SK-N-SH (cell line): ENCODE results near the gene POLA1. TPM values are rescaled to one million over a fixed set of nuclear protein-coding genes. Genes with fewer than 3 reads are reported as not detected.
"Not testable (repeated sequence)": the region's sequence is repeated elsewhere in the genome, so short reads cannot be mapped to it uniquely, and the experiment has no call there.

Experiments used
- CTCF ChIA-PET: fragments of 300-600, 350-600 bp; formaldehyde crosslinking; extraction: SDS; loops from one replicate; lab custom pipeline; 2021; lab: Yijun Ruan, JAX
- POLR2A ChIA-PET: fragments of 350-600 bp; sonication (Branson Sonifier 250); formaldehyde crosslinking; extraction: SDS; loops from one replicate; lab custom pipeline; 2020; ENCODE audit warnings: antibody characterized with exemption, inconsistent platforms; lab: Yijun Ruan, JAX
- DNase-seq: peaks from one replicate; pipeline ENCODE4 v3.0.0; 2012
- H2AFZ ChIP-seq: fragments of 200-600 bp; sonication (generic); 2 replicates; pipeline ENCODE4 v1.8.1; 2016; ENCODE audit warnings: antibody characterized with exemption, mild to moderate bottlenecking, low read depth
- H3F3A ChIP-seq: fragments of 200-600 bp; sonication (generic); replicated peaks from 2 replicates; pipeline ENCODE3; 2016; ENCODE audit warnings: antibody characterized with exemption, mild to moderate bottlenecking; ENCODE audit not compliant: insufficient read depth
- H3K27ac ChIP-seq, 2 experiments: fragments of 200-500 bp in 1 of 2; fragments of 200-600 bp in 1 of 2; sonication (Bioruptor generic) in 1 of 2; sonication (generic), shearing (Covaris generic) in 1 of 2; 2 replicates each; pipeline versions ENCODE4 v1.5.1 to v1.6.1; 2014 to 2016; ENCODE audit warnings: low read depth in 2 of 2, inconsistent platforms in 1 of 2, low read length in 1 of 2, mild to moderate bottlenecking in 1 of 2, mixed read lengths in 1 of 2
- H3K27me3 ChIP-seq: fragments of 200-600 bp; sonication (generic), shearing (Covaris generic); 2 replicates; pipeline ENCODE4 v1.6.1; 2016; ENCODE audit warnings: mixed run types; ENCODE audit not compliant: insufficient read depth
- H3K36me3 ChIP-seq, 2 experiments: fragments of 200-500 bp in 1 of 2; fragments of 200-600 bp in 1 of 2; sonication (Bioruptor generic) in 1 of 2; sonication (generic) in 1 of 2; replicated peaks in 1 of 2; 2 replicates each; pipeline versions ENCODE3 to v1.5.1; 2014 to 2016; ENCODE audit warnings: low read length in 1 of 2, mild to moderate bottlenecking in 1 of 2; ENCODE audit not compliant: insufficient read depth in 2 of 2, control insufficient read depth in 1 of 2
- H3K4me1 ChIP-seq, 2 experiments: fragments of 200-500 bp in 1 of 2; fragments of 200-600 bp in 1 of 2; sonication (Bioruptor generic) in 1 of 2; sonication (generic), shearing (Covaris generic) in 1 of 2; 2 replicates each; pipeline versions ENCODE4 v1.5.1 to v1.6.1; 2014 to 2016; ENCODE audit warnings: low read depth in 1 of 2, low read length in 1 of 2, mixed run types in 1 of 2; ENCODE audit not compliant: insufficient read depth in 2 of 2, control insufficient read depth in 1 of 2
- H3K4me2 ChIP-seq: fragments of 200-600 bp; sonication (generic), shearing (Covaris generic); 2 replicates; pipeline ENCODE4 v1.6.1; 2017; ENCODE audit warnings: mixed run types
- H3K4me3 ChIP-seq, 2 experiments: fragments of 200-500 bp in 1 of 2; fragments of 200-600 bp in 1 of 2; sonication (Bioruptor generic) in 1 of 2; sonication (generic), shearing (Covaris generic) in 1 of 2; 2 replicates each; pipeline versions ENCODE4 v1.5.1 to v1.8.1; 2014 to 2016; ENCODE audit warnings: low read depth in 2 of 2, inconsistent platforms in 1 of 2, low read length in 1 of 2, mild to moderate bottlenecking in 1 of 2, mixed read lengths in 1 of 2, moderate library complexity in 1 of 2
- H3K79me2 ChIP-seq: fragments of 200-600 bp; sonication (generic); 2 replicates; pipeline ENCODE4 v1.8.1; 2017; ENCODE audit warnings: mild to moderate bottlenecking; ENCODE audit not compliant: insufficient read depth
- H3K9ac ChIP-seq: fragments of 200-600 bp; sonication (generic); 2 replicates; pipeline ENCODE4 v1.6.1; 2017; ENCODE audit warnings: mixed run types
- H3K9me2 ChIP-seq: fragments of 200-600 bp; sonication (generic); 2 replicates; pipeline ENCODE4 v1.6.1; 2017; ENCODE audit warnings: mixed run types
- H3K9me3 ChIP-seq: fragments of 200-600 bp; sonication (generic); 2 replicates; pipeline ENCODE4 v1.6.1; 2017; ENCODE audit warnings: mixed run types, mild to moderate bottlenecking, moderate library complexity
- H4K20me1 ChIP-seq: fragments of 200-600 bp; sonication (generic); 2 replicates; pipeline ENCODE4 v1.6.1; 2017; ENCODE audit warnings: mild to moderate bottlenecking, mixed run types; ENCODE audit not compliant: insufficient read depth
- CTCF ChIP-seq: fragments of 200-600 bp; sonication (generic); IDR thresholded peaks from 2 replicates; pipeline ENCODE4 v1.6.1; 2017; ENCODE audit warnings: antibody characterized with exemption, mild to moderate bottlenecking, moderate library complexity
- ELF1 ChIP-seq: IDR thresholded peaks from 2 replicates; pipeline ENCODE4 v1.4.0; 2012
- EZH2phosphoT487 ChIP-seq: fragments of 200-600 bp; sonication (generic); IDR thresholded peaks from 2 replicates; pipeline ENCODE4 v1.6.1; 2017; ENCODE audit warnings: low read depth, mixed run types, mild to moderate bottlenecking, antibody characterized with exemption, moderate library complexity, borderline replicate concordance
- GABPA ChIP-seq: IDR thresholded peaks from 2 replicates; pipeline ENCODE4 v1.4.0; 2012; ENCODE audit warnings: low read depth, mild to moderate bottlenecking
- JUND ChIP-seq: IDR thresholded peaks from 2 replicates; pipeline ENCODE4 v1.4.0; 2012
- MAX ChIP-seq: IDR thresholded peaks from 2 replicates; pipeline ENCODE4 v1.4.0; 2012; ENCODE audit warnings: low read depth
- MXI1 ChIP-seq: IDR thresholded peaks from 2 replicates; pipeline ENCODE4 v1.6.1; 2012; ENCODE audit warnings: mild to moderate bottlenecking, low read depth, low read length, improper control_type of control experiment
- NFIC ChIP-seq: IDR thresholded peaks from 2 replicates; pipeline ENCODE4 v1.4.0; 2012; ENCODE audit warnings: borderline replicate concordance
- NRF1 ChIP-seq: IDR thresholded peaks from 2 replicates; pipeline ENCODE4 v1.6.1; 2012; ENCODE audit warnings: low read depth, mild to moderate bottlenecking, low read length
- PBX3 ChIP-seq: IDR thresholded peaks from 2 replicates; pipeline ENCODE4; 2012
- RFX5 ChIP-seq: IDR thresholded peaks from 2 replicates; pipeline ENCODE4 v1.6.1; 2012; ENCODE audit warnings: mild to moderate bottlenecking, improper control_type of control experiment, low read length
- RXRA ChIP-seq: IDR thresholded peaks from 2 replicates; pipeline ENCODE4 v1.4.0; 2012; ENCODE audit warnings: low read depth, mild to moderate bottlenecking, borderline replicate concordance
- TEAD4 ChIP-seq: IDR thresholded peaks from 2 replicates; pipeline ENCODE4 v1.4.0; 2012; ENCODE audit warnings: mild to moderate bottlenecking, borderline replicate concordance; ENCODE audit not compliant: insufficient read depth
- YY1 ChIP-seq: IDR thresholded peaks from 2 replicates; pipeline ENCODE4 v1.4.0; 2012; ENCODE audit warnings: low read depth, mild to moderate bottlenecking
- WGBS: methylation state at CpG from one replicate; pipeline ENCODE4 v1.1.6; 2017; ENCODE audit warnings: low lambda C conversion rate; 5-methylcytosine and 5-hydroxymethylcytosine counted together
- polyA plus RNA-seq, 3 experiments: library from polyadenylated mRNA; depleted of rRNA; stranded (reverse); fragments of >200 nt; gene quantifications; 2 replicates each; pipeline ENCODE4 v1.2.3, GENCODE V29; 2012
- TF ChIP-seq, protein P1 (sequence below): fragments of 150-350 bp; IDR thresholded peaks from 2 replicates; pipeline ENCODE4 v1.6.1; 2016; ENCODE audit warnings: mild to moderate bottlenecking, low read depth, low read length
- TF ChIP-seq, protein P2 (sequence below): IDR thresholded peaks from 2 replicates; pipeline ENCODE4 v1.4.0; 2012; ENCODE audit warnings: low read depth, borderline replicate concordance

The POLA1 gene
- polyA plus RNA-seq, 1 of the 3 experiments (the other 2 are of a cell fraction) = 2.8 TPM

DNA sequence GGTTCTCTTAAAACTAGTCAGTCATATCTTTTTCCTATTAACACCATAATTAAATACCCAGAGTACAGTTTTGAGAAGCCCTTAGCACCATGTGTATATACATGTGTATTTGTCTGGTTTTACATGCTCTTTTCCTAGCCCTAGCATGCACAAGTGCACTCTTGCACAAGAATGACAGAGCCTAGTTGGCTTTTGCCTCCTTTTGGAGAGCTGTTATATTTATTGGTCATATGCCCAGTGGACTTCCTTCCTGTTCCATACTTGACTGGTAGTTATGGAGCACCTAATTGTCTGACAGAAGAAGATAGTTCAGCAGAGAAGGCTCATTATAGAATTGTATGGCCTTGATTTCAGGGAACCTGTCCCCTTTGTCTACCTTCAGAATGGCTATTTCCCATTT lies 166.4 kb downstream of the POLA1 start:
- no peak for DNase-seq
- H3K9me3 ChIP-seq = no peaks in the 10 kb centered on the region
- H3K27me3 ChIP-seq = no peaks in the 10 kb centered on the region
- H2AFZ ChIP-seq = no peak overlapping the region
- H3K9ac ChIP-seq = no peak overlapping the region
- TF ChIP-seq RXRA (no peak), YY1 (no peak), MXI1 (no peak), CTCF (no peak), JUND (no peak), MAX (no peak), ELF1 (no peak), NFIC (no peak)
- no peaks in the 10 kb centered on the region for H3K79me2 ChIP-seq
- H3K36me3 ChIP-seq = no peaks in the 10 kb centered on the region
- no peaks in the 10 kb centered on the region for H3K4me1 ChIP-seq
- H3K4me2 ChIP-seq = no peak overlapping the region
- H4K20me1 ChIP-seq = no peaks in the 10 kb centered on the region; the same call in 1 of the 2 replicates
- CTCF ChIA-PET = interaction anchor here (1.0 to 2.7 kb wide), 4 partner anchors 13 to 284 kb away, joined by 3 to 17 read pairs (median 4); no protein-coding TSS in a partner anchor
- POLR2A ChIA-PET = no interaction called here
- H3K9me2 ChIP-seq = no peaks in the 10 kb centered on the region
- H3F3A ChIP-seq = no peaks in the 10 kb centered on the region
- H3K4me3 ChIP-seq = no peak overlapping the region
- no peak overlapping the region for H3K27ac ChIP-seq

- TF ChIP-seq EZH2phosphoT487 = no peak
- no peak for TF ChIP-seq GABPA
- TF ChIP-seq PBX3 = no peak
- TF ChIP-seq YY1 = no peak
- no peak for TF ChIP-seq JUND
- TF ChIP-seq TEAD4 = no peak
- TF ChIP-seq, protein P1, sequence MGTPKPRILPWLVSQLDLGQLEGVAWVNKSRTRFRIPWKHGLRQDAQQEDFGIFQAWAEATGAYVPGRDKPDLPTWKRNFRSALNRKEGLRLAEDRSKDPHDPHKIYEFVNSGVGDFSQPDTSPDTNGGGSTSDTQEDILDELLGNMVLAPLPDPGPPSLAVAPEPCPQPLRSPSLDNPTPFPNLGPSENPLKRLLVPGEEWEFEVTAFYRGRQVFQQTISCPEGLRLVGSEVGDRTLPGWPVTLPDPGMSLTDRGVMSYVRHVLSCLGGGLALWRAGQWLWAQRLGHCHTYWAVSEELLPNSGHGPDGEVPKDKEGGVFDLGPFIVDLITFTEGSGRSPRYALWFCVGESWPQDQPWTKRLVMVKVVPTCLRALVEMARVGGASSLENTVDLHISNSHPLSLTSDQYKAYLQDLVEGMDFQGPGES = no peak
- no peak for TF ChIP-seq RXRA
- TF ChIP-seq, protein P2, sequence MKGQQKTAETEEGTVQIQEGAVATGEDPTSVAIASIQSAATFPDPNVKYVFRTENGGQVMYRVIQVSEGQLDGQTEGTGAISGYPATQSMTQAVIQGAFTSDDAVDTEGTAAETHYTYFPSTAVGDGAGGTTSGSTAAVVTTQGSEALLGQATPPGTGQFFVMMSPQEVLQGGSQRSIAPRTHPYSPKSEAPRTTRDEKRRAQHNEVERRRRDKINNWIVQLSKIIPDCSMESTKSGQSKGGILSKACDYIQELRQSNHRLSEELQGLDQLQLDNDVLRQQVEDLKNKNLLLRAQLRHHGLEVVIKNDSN = no peak
- no peak for TF ChIP-seq RFX5
- no peak for TF ChIP-seq NRF1
- TF ChIP-seq, all 33 proteins: peak for 0
- Histone ChIP-seq H3K9ac (no peak overlapping the region), H3K9me3 (no peaks in the 10 kb centered on the region), H3K27ac (no peak overlapping the region), H3K27me3 (no peaks in the 10 kb centered on the region), H3F3A (no peaks in the 10 kb centered on the region), H3K9me2 (no peaks in the 10 kb centered on the region), H3K36me3 (no peaks in the 10 kb centered on the region), H3K4me3 (no peak overlapping the region), H3K79me2 (no peaks in the 10 kb centered on the region), H2AFZ (peak overlapping the region; percentile 2; the same call in 1 of the 2 replicates), H3K4me2 (no peak overlapping the region), H4K20me1 (no peaks in the 10 kb centered on the region; the same call in 1 of the 2 replicates), H3K4me1 (no peaks in the 10 kb centered on the region)
- no peak for DNase-seq
- CTCF ChIA-PET = interaction anchor here (0.9 to 3.5 kb wide), 2 partner anchors 12 to 24 kb away, joined by 3 to 11 read pairs; no protein-coding TSS in a partner anchor
- WGBS = 30% methylated on average over 2 of the region's 2 CpGs
- POLR2A ChIA-PET = no interaction called here
Measured at GRCh38 chrX:24862343-24862742, 168.6 kb downstream of the POLA1 start.

- POLR2A ChIA-PET, H3K4me1 ChIP-seq, H3K9ac ChIP-seq, H3K27ac ChIP-seq, H3K9me2 ChIP-seq, H4K20me1 ChIP-seq, H2AFZ ChIP-seq, H3K4me3 ChIP-seq, H3K4me2 ChIP-seq, H3K27me3 ChIP-seq, DNase-seq, H3K9me3 ChIP-seq, H3K79me2 ChIP-seq, H3F3A ChIP-seq, H3K36me3 ChIP-seq: not testable (repeated sequence)
- CTCF ChIA-PET = interaction anchor here (1.1 to 3.5 kb wide), 2 partner anchors 15 to 25 kb away, joined by 3 to 11 read pairs; no protein-coding TSS in a partner anchor
- WGBS = 74% methylated on average over 8 of the region's 8 CpGs
Measured at GRCh38 chrX:24863779-24864178, 170.1 kb downstream of the POLA1 start.
